ENCODE measurements around the gene SLC4A9.

GRCh38 chr5:140338908-140339307 is 21.1 kb upstream of the SLC4A9 start:
- TF ChIP-seq POLR2A (IDR thresholded peaks at IDR 0.05) (no peak), CTCF (IDR thresholded peaks at IDR 0.05) (no peak), EP300 (IDR thresholded peaks at IDR 0.05) (no peak)
